ES-I3 (cell line): ENCODE data around the gene GOLGA8K.
"Not testable (repeated sequence)": the region's sequence is repeated elsewhere in the genome, so short reads cannot be mapped to it uniquely, and the experiment has no call there.

Experiments used
- H3K36me3 ChIP-seq: 2 replicates; pipeline ENCODE4 v1.6.1; 2013; ENCODE audit warnings: mild to moderate bottlenecking, low read length, control low read depth, moderate library complexity; ENCODE audit not compliant: insufficient read depth
- H3K4me1 ChIP-seq: 2 replicates; pipeline ENCODE4 v1.6.1; 2013; ENCODE audit warnings: mild to moderate bottlenecking, control low read depth, low read length; ENCODE audit not compliant: insufficient read depth
- H3K9ac ChIP-seq: 2 replicates; pipeline ENCODE4 v1.6.1; 2013; ENCODE audit warnings: low read depth, mild to moderate bottlenecking, low read length, moderate library complexity
- H3K9me3 ChIP-seq: 2 replicates; pipeline ENCODE4 v1.6.1; 2013; ENCODE audit warnings: mild to moderate bottlenecking, low read length, moderate library complexity; ENCODE audit not compliant: control insufficient read depth, insufficient read depth

GOLGA8K gene

DNA sequence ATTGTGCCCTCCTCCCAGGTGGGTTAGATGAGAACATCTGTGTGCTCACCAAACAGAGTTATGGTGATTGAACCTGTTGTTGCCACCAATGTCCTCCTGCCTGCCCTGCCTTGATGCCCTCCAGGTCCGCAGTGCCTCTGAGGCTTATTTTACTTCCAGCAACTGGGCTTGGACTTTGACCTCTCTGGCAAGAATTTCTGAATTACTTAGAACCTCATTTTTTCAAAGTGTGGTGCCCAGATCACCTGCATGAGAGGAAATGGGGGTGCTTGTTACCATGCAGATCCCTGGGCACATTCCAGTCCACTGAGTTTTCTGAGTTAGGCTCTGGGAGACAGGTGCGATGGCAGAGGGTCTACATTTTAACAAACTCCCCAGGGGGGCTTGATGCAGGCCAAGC lies 33.0 kb downstream of the GOLGA8K start:
- not testable (repeated sequence) for H3K9me3 ChIP-seq, H3K9ac ChIP-seq, H3K36me3 ChIP-seq, H3K4me1 ChIP-seq

DNA sequence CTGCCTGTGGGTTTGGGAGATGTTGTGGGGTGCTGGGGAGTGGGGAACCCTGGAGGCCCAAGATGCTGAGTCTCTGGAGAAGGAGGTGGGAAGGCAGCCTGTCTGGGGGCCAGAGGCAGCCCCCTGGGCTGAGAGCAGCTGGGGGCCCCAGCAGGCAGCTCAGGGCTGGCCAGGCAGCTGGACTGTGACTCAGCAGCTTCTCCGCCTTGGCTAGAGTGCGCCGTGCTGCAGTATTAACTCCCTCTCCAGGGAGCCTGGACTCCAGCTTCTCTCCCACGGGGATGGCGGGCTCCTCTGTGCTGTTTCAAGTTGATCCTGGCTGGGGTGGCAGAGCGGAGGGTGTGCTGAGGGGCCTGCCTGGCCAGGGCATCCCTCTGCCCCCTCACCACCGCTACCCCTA lies 36.6 kb downstream of the GOLGA8K start:
- not testable (repeated sequence) for H3K36me3 ChIP-seq, H3K4me1 ChIP-seq, H3K9ac ChIP-seq, H3K9me3 ChIP-seq

DNA sequence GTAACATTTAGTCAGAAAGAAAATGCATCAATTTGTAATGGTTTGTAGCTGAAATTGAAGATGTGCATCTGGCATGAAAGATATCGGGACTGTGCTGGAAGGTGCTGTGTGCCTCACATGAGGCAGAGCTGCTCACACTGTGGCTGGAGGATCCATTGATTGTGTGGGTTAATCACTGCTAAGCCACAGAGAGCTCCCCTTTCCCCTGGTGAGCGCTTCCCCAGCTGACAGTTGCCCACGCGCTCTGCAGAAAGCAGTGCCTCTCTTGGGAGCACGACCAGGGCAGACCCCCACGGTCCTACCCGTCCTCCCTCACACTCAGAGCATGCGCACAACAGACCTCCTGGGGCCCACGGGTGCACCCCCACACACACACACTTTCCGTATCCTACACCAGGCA lies 37.1 kb downstream of the GOLGA8K start:
- H3K4me1 ChIP-seq, H3K36me3 ChIP-seq, H3K9me3 ChIP-seq, H3K9ac ChIP-seq: not testable (repeated sequence)

DNA sequence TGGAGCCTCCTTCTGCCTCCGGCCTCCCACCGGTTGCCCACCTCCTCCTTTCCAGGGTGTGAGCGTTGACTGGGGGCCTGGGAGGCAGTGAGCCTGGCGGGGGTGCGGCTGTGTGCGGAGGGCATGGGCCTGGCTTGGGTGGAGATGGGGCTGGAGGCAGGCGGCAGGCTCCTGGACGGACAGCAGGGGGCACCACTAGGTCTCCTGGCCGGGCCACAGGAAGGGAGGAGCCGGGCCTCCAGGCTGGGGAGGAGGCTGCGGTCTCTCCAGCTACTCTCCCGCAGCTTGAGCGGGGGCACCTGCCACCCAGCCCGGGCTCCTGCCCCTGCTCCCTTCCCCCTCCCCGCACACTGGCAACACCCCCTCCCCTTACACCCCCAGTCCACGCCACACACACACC lies 38.1 kb downstream of the GOLGA8K start:
- not testable (repeated sequence) for H3K9me3 ChIP-seq, H3K9ac ChIP-seq, H3K36me3 ChIP-seq, H3K4me1 ChIP-seq

DNA sequence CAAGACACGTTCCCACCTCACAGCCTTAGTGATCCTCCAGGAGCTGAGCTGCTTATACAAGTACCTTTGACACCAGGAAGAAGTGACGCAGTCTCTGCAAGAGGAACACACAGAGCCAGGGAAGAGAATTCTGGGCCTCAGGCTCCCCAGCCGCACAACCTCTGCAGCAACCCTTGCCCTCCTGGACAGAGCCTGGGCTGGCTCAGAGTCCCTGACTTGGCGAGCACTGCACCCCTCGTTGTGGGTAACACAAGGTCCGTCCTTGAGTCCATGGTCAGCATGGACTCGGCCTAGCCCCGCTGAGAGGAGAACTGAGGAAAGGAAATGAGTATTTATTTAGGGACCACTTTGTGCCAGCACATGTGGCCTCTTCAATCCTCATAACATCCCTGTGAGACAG lies 39.6 kb downstream of the GOLGA8K start:
- not testable (repeated sequence) for H3K9me3 ChIP-seq, H3K4me1 ChIP-seq, H3K9ac ChIP-seq, H3K36me3 ChIP-seq

DNA sequence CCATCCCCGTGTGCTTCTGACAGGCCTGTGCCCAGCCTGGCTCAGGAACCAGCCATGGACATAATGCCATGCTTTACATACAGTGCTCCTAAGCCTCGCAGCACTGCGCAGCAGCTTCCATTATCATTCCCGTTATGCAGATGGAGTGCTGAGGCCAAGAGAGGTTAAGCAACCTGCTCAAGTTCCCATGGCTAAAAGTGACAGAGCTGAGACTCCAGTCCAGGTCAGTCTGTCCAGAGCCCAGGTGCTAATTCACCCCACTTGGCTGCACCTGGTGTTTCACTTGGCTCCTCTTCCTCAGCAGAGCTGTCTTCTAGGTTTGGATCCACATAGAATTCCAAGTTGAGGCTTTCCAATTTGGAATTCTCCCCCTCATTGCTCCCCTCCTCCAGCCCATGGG lies 41.4 kb downstream of the GOLGA8K start:
- H3K36me3 ChIP-seq, H3K4me1 ChIP-seq, H3K9ac ChIP-seq, H3K9me3 ChIP-seq: not testable (repeated sequence)

DNA sequence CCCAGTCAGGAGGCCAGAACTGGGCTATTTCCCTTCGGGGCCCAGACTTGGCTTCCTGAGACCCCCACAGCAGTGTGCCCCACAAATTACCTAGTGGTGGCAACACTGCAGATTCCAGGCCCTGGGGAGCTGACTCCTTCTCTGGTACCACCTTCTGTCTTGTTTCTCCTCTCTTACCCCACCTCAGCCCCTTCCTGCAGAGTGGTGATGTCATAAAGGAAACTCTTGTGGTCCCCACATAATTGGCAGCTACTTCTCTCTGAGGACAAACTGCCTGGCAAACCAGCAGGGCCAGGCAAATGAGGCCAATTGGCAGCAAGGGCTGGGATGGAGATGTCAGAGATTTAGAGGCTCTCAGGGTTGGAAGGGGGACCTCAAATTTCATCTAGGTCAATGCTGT lies 44.6 kb downstream of the GOLGA8K start:
- H3K9me3 ChIP-seq, H3K36me3 ChIP-seq, H3K4me1 ChIP-seq: not testable (repeated sequence)

DNA sequence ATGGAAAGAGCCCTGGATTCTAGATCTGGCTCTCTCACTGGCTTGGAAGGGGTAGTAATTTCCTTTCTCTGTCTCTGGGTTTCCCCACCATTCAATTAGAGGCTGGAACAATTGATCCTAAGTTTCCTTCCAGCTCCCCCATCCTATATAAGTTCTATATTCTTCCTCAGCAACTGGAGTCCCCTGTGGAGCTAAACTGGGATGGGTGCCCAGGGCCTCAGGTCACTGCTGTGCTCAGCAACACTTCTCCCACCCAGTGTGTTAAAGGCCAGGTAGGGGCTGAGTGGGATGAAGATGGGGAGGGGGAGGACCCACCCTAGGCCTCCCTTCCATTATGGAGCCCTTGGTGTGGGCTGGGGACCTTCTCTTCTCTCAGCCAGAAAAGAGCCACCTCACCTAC lies 46.2 kb downstream of the GOLGA8K start:
- not testable (repeated sequence) for H3K9me3 ChIP-seq, H3K4me1 ChIP-seq

More for the DNA sequence above, 44.6 kb downstream of the GOLGA8K start:
- not testable (repeated sequence) for H3K9ac ChIP-seq

DNA sequence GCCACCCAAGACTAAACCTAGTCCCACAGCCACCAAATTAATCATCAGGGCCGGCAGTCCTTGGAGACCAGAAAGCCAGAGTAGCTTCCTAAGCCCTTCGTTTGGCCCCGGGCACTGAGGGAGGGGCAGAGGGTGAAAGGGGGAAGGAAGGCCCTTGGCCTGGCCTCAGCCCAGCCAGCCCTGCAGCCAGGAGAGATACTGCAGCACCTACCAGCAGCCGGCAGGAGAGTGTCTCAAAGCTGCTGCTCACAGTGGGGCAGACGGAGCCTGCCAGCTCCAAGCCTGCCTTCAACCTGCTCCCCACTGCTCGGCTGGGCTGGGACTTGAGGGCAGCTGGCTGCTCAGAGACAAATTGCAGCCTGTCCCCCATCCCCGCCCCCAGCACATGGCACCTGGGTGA lies 50.3 kb downstream of the GOLGA8K start:
- not testable (repeated sequence) for H3K9ac ChIP-seq, H3K36me3 ChIP-seq, H3K4me1 ChIP-seq, H3K9me3 ChIP-seq

More for the DNA sequence above, 46.2 kb downstream of the GOLGA8K start:
- not testable (repeated sequence) for H3K36me3 ChIP-seq, H3K9ac ChIP-seq

DNA sequence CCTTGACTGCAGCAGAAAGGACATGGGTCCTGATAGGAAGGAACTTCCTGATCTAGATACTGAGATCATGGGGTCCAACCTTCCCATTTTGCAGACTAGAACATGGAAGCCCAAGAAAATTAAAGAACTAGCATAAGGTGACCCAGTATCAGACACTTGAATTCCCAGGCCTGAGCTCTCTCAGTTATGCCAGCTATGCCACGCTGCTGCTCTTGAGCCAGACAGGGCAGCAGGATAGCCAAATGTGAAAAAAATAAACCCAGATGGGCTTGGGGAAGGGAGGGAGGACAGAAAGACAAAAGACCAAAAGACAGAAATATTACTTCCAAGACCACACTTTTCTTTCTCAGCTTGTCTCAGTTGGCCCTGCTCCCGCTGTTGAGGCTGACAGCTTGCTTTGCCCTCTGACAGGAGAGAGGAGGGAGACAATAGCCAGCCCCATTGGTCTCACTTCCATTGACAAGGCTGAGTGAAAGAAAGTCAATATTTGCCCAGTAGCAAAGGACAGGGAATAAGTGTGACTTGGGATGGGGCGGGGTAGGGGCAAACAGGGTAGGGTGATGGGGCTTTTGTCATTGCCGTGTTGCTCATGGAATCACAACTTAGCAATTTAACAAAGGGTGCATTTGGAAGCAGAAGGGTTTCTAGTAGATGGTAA lies 52.4 kb downstream of the GOLGA8K start:
- not testable (repeated sequence) for H3K9me3 ChIP-seq, H3K4me1 ChIP-seq, H3K36me3 ChIP-seq, H3K9ac ChIP-seq

DNA sequence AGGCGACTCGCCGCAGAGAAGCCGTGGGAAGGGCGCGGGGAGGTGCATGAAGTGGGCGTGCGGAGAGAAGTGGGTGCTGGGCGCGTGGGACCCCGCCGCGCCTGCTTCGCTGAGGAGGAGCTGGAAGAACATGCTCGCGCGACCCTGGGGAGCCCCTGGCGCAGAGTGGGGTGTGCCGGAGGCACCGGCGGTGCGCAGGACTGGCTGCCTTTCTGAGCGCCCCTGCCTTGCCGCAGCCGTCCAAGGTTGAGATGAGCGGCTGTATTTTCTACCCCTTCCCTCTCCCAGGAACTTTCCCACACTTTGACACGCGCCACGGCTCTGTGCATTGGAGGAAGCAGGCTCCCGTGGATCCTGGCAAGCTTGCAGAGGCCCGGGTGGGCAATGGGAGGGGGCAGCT lies 56.1 kb downstream of the GOLGA8K start:
- not testable (repeated sequence) for H3K36me3 ChIP-seq, H3K4me1 ChIP-seq, H3K9me3 ChIP-seq, H3K9ac ChIP-seq

DNA sequence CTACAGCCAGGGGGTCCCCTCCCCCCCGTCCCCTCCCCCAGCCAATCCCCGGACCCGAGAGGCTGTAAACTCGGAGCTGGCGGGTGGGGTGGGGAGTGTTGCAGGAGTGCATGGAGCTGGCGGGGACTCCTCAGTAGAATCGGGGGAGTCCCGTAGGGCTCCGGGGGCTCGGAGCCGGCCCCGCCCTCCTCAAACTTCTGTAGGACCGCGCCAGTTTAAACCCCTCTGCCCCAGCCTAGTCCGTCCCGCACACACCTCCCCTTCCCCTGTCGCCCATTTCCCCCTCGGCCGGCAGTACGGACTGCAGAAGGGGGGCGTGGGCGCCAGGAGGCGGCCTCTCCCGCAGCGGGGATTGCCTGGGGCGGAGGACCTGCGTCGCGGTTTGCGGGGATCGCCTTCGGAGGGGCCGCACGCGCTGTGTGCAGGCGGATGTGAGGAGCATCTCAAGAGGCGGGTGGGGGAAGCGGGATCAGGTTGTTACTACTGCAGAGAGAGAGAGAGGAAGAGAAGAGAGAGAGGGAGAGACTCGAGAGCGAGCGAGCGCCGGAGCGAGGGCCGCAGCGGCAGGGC lies 57.0 kb downstream of the GOLGA8K start:
- not testable (repeated sequence) for H3K9me3 ChIP-seq, H3K4me1 ChIP-seq, H3K36me3 ChIP-seq
- peak overlapping the region; percentile 11; the same call in 1 of the 2 replicates for H3K9ac ChIP-seq

DNA sequence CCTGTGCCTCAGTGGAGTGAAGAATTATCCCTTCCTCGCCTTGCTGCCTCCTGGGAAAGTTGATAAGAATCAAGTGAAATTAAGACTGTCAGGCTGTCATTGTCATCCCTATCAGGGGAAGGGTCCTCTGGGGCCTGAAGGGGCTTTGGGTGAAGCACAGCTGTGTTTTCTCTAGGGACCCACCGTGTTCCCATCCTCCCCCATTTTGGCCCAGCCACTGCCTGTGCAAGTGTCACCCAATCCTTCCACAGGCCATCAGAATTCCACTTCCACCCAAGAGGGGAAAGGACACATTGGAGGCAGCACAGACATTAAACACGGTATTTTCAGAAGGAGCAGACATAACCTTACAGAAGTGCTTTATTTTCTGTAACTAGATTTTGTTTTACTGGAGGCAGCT lies 59.2 kb downstream of the GOLGA8K start:
- H3K36me3 ChIP-seq, H3K9ac ChIP-seq, H3K4me1 ChIP-seq, H3K9me3 ChIP-seq: not testable (repeated sequence)
